ENCODE results near the gene STK32C.

The STK32C gene

GRCh38 chr10:132242103-132242840 is 65.5 kb downstream of the STK32C start:
- DNase-seq = no peak

- no peak for DNase-seq
Observed at GRCh38 chr10:132241496-132241895, 66.3 kb downstream of the STK32C start.

- no peak for DNase-seq
Observed at GRCh38 chr10:132241086-132241485, 66.7 kb downstream of the STK32C start.

GRCh38 chr10:132240581-132240980 is 67.2 kb downstream of the STK32C start:
- no peak for DNase-seq

GRCh38 chr10:132240156-132240555 is 67.6 kb downstream of the STK32C start:
- no peak for DNase-seq

GRCh38 chr10:132239126-132240031 is 68.4 kb downstream of the STK32C start:
- no peak for DNase-seq

GRCh38 chr10:132238371-132239125 is 69.2 kb downstream of the STK32C start:
- DNase-seq = no peak

- peak; percentile 63 for DNase-seq
Observed at GRCh38 chr10:132237871-132238270, 69.9 kb downstream of the STK32C start.

- DNase-seq = no peak
Observed at GRCh38 chr10:132237396-132237795, 70.4 kb downstream of the STK32C start.

- no peak for DNase-seq
Observed at GRCh38 chr10:132236881-132237280, 70.9 kb downstream of the STK32C start.

GRCh38 chr10:132236161-132236560 is 71.6 kb downstream of the STK32C start:
- no peak for DNase-seq

GRCh38 chr10:132234860-132235259 is 72.9 kb downstream of the STK32C start:
- no peak for DNase-seq

GRCh38 chr10:132233501-132234085 is 74.2 kb downstream of the STK32C start:
- peak; percentile 58 for DNase-seq

- DNase-seq = no peak
Observed at GRCh38 chr10:132232981-132233380, 74.8 kb downstream of the STK32C start.

- DNase-seq = peak; percentile 50
Observed at GRCh38 chr10:132232023-132232951, 75.5 kb downstream of the STK32C start.

GRCh38 chr10:132231656-132232022 is 76.1 kb downstream of the STK32C start:
- DNase-seq = no peak

- no peak for DNase-seq
Observed at GRCh38 chr10:132230557-132231210, 77.1 kb downstream of the STK32C start.

- peak; percentile 44 for DNase-seq
Observed at GRCh38 chr10:132229834-132230556, 77.8 kb downstream of the STK32C start.

GRCh38 chr10:132229096-132229495 is 78.7 kb downstream of the STK32C start:
- DNase-seq = no peak

- no peak for DNase-seq
Observed at GRCh38 chr10:132228616-132229015, 79.1 kb downstream of the STK32C start.

All from femur (tissue), 1 donor.